ENCODE results near the gene GREM1. TPM values are rescaled to one million over a fixed set of nuclear protein-coding genes. Genes with fewer than 3 reads are reported as not detected.

The GREM1 gene
- total and polyA plus RNA-seq, 4 experiments from 2014 or later, result not detected

DNA sequence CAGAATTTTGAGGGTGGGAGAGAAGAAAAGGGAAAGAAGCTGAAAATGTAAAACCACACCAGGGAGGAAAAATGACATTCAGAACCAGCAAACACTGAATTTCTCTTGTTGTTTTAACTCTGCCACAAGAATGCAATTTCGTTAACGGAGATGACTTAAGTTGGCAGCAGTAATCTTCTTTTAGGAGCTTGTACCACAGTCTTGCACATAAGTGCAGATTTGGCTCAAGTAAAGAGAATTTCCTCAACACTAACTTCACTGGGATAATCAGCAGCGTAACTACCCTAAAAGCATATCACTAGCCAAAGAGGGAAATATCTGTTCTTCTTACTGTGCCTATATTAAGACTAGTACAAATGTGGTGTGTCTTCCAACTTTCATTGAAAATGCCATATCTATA, 15.5 kb downstream of the GREM1 start:
- Mint-ChIP-seq H3K36me3 (no peaks in the 10 kb centered on the region), H3K4me1 (no peaks in the 10 kb centered on the region), H3K9me3 (peaks cover 0 to 11% (median 2%) of the 10 kb centered on the region in 8 donors), H3K4me3 (no peak overlapping the region), H3K27me3 (peaks cover 22 to 24% of the 10 kb centered on the region in 2 donors), H3K27ac (no peak overlapping the region)
- Histone ChIP-seq H3K27ac (ENCODE audit: low read depth, low read length) (no peak overlapping the region), H3K27me3 (ENCODE audit: insufficient read depth, low read length) (no peaks in the 10 kb centered on the region), H3K4me1 (ENCODE audit: insufficient read depth, low read length) (no peaks in the 10 kb centered on the region), H3K4me3 (ENCODE audit: low read length in 2 of 2) (no peak overlapping the region), H3K9me3 (ENCODE audit: control insufficient read depth in 1 of 2, low read length in 2 of 2) (no peaks in the 10 kb centered on the region), H3K36me3 (ENCODE audit: insufficient read depth, low read length) (no peaks in the 10 kb centered on the region)
- POLR2A ChIA-PET (ENCODE audit: partially characterized antibody), result no interaction called here
- CTCF ChIA-PET (ENCODE audit: partially characterized antibody), result no interaction called here
- intact Hi-C loops (cut with micrococcal nuclease), result no loop called here
- no peak for DNase-seq

DNA sequence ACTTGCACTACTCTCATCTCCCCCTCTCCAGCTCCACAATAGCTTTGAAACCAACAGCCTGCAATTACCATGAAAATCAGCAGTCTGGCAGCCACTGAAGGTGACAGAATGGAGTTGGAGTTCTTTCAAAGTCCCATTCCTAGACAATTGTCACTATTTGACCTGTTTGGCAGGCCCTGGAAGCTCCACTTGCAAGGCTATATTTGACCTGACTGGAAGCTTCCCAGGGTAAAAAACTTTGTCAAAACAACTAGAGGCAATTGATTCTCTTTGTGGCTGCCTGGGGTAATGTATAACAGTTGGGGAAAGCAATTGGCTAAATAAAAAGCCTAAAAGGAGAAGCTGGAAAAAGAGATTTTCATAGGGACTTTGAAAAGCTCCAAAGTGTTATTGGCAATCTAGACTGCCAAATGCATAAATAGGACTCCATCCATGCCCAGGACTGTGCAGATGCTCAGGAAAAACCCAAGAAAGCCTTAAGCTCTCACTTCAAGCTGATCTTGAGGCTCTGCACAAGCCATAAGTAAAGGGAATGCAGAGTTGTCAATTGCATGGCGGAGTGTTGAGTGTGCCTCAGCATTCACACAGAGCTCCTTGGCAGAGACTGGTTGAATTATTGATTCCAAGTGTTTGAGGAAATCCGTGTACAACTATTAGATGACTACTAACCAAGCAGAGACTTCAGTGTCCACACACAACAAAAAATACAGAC, 18.3 kb downstream of the GREM1 start:
- no peak overlapping the region for H3K27ac Mint-ChIP-seq
- Histone ChIP-seq H3K27me3 (ENCODE audit: insufficient read depth, low read length) (no peaks in the 10 kb centered on the region), H3K4me3 (ENCODE audit: low read length in 2 of 2) (no peak overlapping the region), H3K4me1 (ENCODE audit: insufficient read depth, low read length) (no peaks in the 10 kb centered on the region), H3K36me3 (ENCODE audit: insufficient read depth, low read length) (no peaks in the 10 kb centered on the region), H3K27ac (ENCODE audit: low read depth, low read length) (no peak overlapping the region), H3K9me3 (ENCODE audit: control insufficient read depth in 1 of 2, low read length in 2 of 2) (no peaks in the 10 kb centered on the region)
- H3K27me3 Mint-ChIP-seq, result peaks cover 19 to 21% of the 10 kb centered on the region in 2 donors
- no peak overlapping the region for H3K4me3 Mint-ChIP-seq
- ChIA-PET POLR2A (ENCODE audit: partially characterized antibody) (no interaction called here), CTCF (ENCODE audit: partially characterized antibody) (no interaction called here)
- intact Hi-C loops (cut with micrococcal nuclease), result no loop called here
- peak in 1 of 5 donors; percentile 25 for DNase-seq
- no peaks in the 10 kb centered on the region for H3K36me3 Mint-ChIP-seq
- H3K4me1 Mint-ChIP-seq, result no peaks in the 10 kb centered on the region
- peaks cover 0 to 13% (median 6%) of the 10 kb centered on the region in 8 donors for H3K9me3 Mint-ChIP-seq

DNA sequence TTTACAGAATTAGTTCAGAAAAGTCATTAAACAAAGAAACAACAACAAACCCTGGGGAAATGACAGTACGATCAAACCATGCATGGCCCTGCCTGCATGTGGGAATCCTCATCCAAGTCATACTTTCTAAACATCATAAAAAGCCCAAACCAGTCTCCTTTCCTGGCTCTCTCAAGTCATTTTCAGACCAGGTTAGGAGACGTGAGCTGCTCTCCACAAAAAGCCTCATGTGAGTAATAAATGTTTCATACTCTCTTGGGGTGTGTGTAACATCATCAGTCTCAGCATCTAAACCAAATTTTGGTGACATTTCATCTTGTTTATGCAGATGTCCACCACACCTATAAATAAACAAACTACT, 18.9 kb downstream of the GREM1 start:
- Mint-ChIP-seq H3K9me3 (peaks cover 0 to 13% (median 6%) of the 10 kb centered on the region in 8 donors), H3K27ac (no peak overlapping the region), H3K36me3 (no peaks in the 10 kb centered on the region), H3K4me3 (no peak overlapping the region), H3K27me3 (peaks cover 19 to 20% of the 10 kb centered on the region in 2 donors), H3K4me1 (no peaks in the 10 kb centered on the region)
- Histone ChIP-seq H3K36me3 (ENCODE audit: insufficient read depth, low read length) (no peaks in the 10 kb centered on the region), H3K9me3 (ENCODE audit: control insufficient read depth in 1 of 2, low read length in 2 of 2) (no peaks in the 10 kb centered on the region), H3K4me3 (ENCODE audit: low read length in 2 of 2) (no peak overlapping the region), H3K4me1 (ENCODE audit: insufficient read depth, low read length) (no peaks in the 10 kb centered on the region), H3K27ac (ENCODE audit: low read depth, low read length) (no peak overlapping the region), H3K27me3 (ENCODE audit: insufficient read depth, low read length) (no peaks in the 10 kb centered on the region)
- CTCF ChIA-PET (ENCODE audit: partially characterized antibody), result no interaction called here
- intact Hi-C loops (cut with micrococcal nuclease), result no loop called here
- no peak for DNase-seq
- POLR2A ChIA-PET (ENCODE audit: partially characterized antibody), result no interaction called here

GRCh38 chr15:32737304-32737703, 19.5 kb downstream of the GREM1 start:
- no peaks in the 10 kb centered on the region for H3K4me1 ChIP-seq (ENCODE audit: insufficient read depth, low read length)
- no peaks in the 10 kb centered on the region for H3K27me3 ChIP-seq (ENCODE audit: insufficient read depth, low read length)
- CTCF ChIA-PET (ENCODE audit: partially characterized antibody), result no interaction called here
- peaks cover 0 to 13% (median 6%) of the 10 kb centered on the region in 8 donors for H3K9me3 Mint-ChIP-seq
- POLR2A ChIA-PET (ENCODE audit: partially characterized antibody), result no interaction called here
- H3K27ac ChIP-seq (ENCODE audit: low read depth, low read length), result no peak overlapping the region
- intact Hi-C loops (cut with micrococcal nuclease), result no loop called here
- H3K36me3 Mint-ChIP-seq, result no peaks in the 10 kb centered on the region
- H3K4me3 Mint-ChIP-seq, result no peak overlapping the region
- H3K4me3 ChIP-seq (ENCODE audit: low read length in 2 of 2), result no peak overlapping the region
- DNase-seq, result no peak
- H3K27me3 Mint-ChIP-seq, result peaks cover 17 to 19% of the 10 kb centered on the region in 2 donors
- no peaks in the 10 kb centered on the region for H3K36me3 ChIP-seq (ENCODE audit: insufficient read depth, low read length)
- no peaks in the 10 kb centered on the region for H3K9me3 ChIP-seq (ENCODE audit: control insufficient read depth in 1 of 2, low read length in 2 of 2)
- H3K27ac Mint-ChIP-seq, result no peak overlapping the region
- no peaks in the 10 kb centered on the region for H3K4me1 Mint-ChIP-seq

DNA sequence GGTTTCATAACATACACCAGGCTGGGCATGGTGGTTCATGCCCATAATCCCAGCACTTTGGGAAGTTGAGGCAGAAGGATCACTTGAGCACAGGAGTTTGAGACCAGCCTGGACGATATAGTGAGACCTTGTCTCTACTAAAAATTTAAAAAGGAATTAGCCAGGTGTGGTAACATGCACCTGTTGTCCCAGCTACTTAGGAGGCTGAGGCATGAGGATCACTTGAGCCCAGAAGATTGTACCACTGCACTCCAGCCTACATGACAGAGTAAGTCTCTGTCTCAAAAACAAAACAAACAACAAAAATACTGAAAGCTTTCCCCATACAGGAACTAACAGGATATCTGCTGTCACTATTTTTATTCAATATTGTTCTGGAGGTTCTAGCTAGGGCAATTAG, 20.9 kb downstream of the GREM1 start:
- ChIA-PET POLR2A (ENCODE audit: partially characterized antibody) (no interaction called here), CTCF (ENCODE audit: partially characterized antibody) (no interaction called here)
- intact Hi-C loops (cut with micrococcal nuclease), result no loop called here
- H3K27me3 Mint-ChIP-seq, result peaks cover 12 to 18% of the 10 kb centered on the region in 2 donors
- Histone ChIP-seq H3K9me3 (ENCODE audit: control insufficient read depth in 1 of 2, low read length in 2 of 2) (no peaks in the 10 kb centered on the region), H3K27me3 (ENCODE audit: insufficient read depth, low read length) (no peaks in the 10 kb centered on the region), H3K27ac (ENCODE audit: low read depth, low read length) (no peak overlapping the region), H3K4me1 (ENCODE audit: insufficient read depth, low read length) (no peaks in the 10 kb centered on the region), H3K4me3 (ENCODE audit: low read length in 2 of 2) (no peak overlapping the region), H3K36me3 (ENCODE audit: insufficient read depth, low read length) (no peaks in the 10 kb centered on the region)
- no peaks in the 10 kb centered on the region for H3K36me3 Mint-ChIP-seq
- no peak overlapping the region for H3K4me3 Mint-ChIP-seq
- no peak for DNase-seq
- peaks cover 2 to 13% (median 6%) of the 10 kb centered on the region in 8 donors for H3K9me3 Mint-ChIP-seq
- no peak overlapping the region for H3K27ac Mint-ChIP-seq
- H3K4me1 Mint-ChIP-seq, result no peaks in the 10 kb centered on the region

GRCh38 chr15:32739522-32740063, 21.8 kb downstream of the GREM1 start:
- peaks cover 2 to 13% (median 6%) of the 10 kb centered on the region in 8 donors for H3K9me3 Mint-ChIP-seq
- intact Hi-C loops (cut with micrococcal nuclease), result no loop called here
- H3K36me3 ChIP-seq (ENCODE audit: insufficient read depth, low read length), result no peaks in the 10 kb centered on the region

GRCh38 chr15:32743411-32744140, 25.8 kb downstream of the GREM1 start:
- Mint-ChIP-seq H3K4me1 (no peaks in the 10 kb centered on the region), H3K27me3 (peaks cover 4% of the 10 kb centered on the region in 2 donors), H3K4me3 (no peak overlapping the region), H3K36me3 (no peaks in the 10 kb centered on the region), H3K27ac (no peak overlapping the region), H3K9me3 (peaks cover 0 to 13% (median 6%) of the 10 kb centered on the region in 8 donors)
- H3K4me3 ChIP-seq (ENCODE audit: low read length in 2 of 2), result no peak overlapping the region
- no peaks in the 10 kb centered on the region for H3K4me1 ChIP-seq (ENCODE audit: insufficient read depth, low read length)
- H3K36me3 ChIP-seq (ENCODE audit: insufficient read depth, low read length), result no peaks in the 10 kb centered on the region
- CTCF ChIA-PET (ENCODE audit: partially characterized antibody), result no interaction called here
- DNase-seq, result no peak
- H3K27me3 ChIP-seq (ENCODE audit: insufficient read depth, low read length), result no peaks in the 10 kb centered on the region
- intact Hi-C loops (cut with micrococcal nuclease), result no loop called here
- POLR2A ChIA-PET (ENCODE audit: partially characterized antibody), result no interaction called here
- H3K27ac ChIP-seq (ENCODE audit: low read depth, low read length), result no peak overlapping the region
- no peaks in the 10 kb centered on the region for H3K9me3 ChIP-seq (ENCODE audit: control insufficient read depth in 1 of 2, low read length in 2 of 2)

More at GRCh38 chr15:32739522-32740063, 21.8 kb downstream of the GREM1 start:
- ChIA-PET POLR2A (ENCODE audit: partially characterized antibody) (no interaction called here), CTCF (ENCODE audit: partially characterized antibody) (no interaction called here)
- DNase-seq, result no peak
- Histone ChIP-seq H3K9me3 (ENCODE audit: control insufficient read depth in 1 of 2, low read length in 2 of 2) (no peaks in the 10 kb centered on the region), H3K4me3 (ENCODE audit: low read length in 2 of 2) (no peak overlapping the region), H3K27me3 (ENCODE audit: insufficient read depth, low read length) (no peaks in the 10 kb centered on the region), H3K4me1 (ENCODE audit: insufficient read depth, low read length) (no peaks in the 10 kb centered on the region), H3K27ac (ENCODE audit: low read depth, low read length) (no peak overlapping the region)
- H3K36me3 Mint-ChIP-seq, result no peaks in the 10 kb centered on the region
- H3K4me1 Mint-ChIP-seq, result no peaks in the 10 kb centered on the region
- no peak overlapping the region for H3K27ac Mint-ChIP-seq
- no peak overlapping the region for H3K4me3 Mint-ChIP-seq
- peaks cover 13 to 14% of the 10 kb centered on the region in 2 donors for H3K27me3 Mint-ChIP-seq
